GM13976 (cell line): ENCODE data around the gene FAM171A1.

Experiments used
- DNase-seq: peaks from one replicate; pipeline ENCODE4 v3.0.0; 2012; ENCODE audit warnings: low spot score
- in situ Hi-C: fragments of 300-500 bp; cut with MboI; formaldehyde crosslinking; loops from one replicate; pipeline ENCODE4 v1.12.0; 2022; ENCODE audit warnings: low sequenced_read_pairs, mixed read lengths, inconsistent platforms; ENCODE audit not compliant: unreplicated experiment
- TF ChIP-seq, protein P1 (sequence below): IDR thresholded peaks from 2 replicates; pipeline ENCODE4 v1.5.1; 2012; ENCODE audit warnings: borderline replicate concordance, mild to moderate bottlenecking; ENCODE audit not compliant: insufficient read depth; ENCODE audit errors: extremely low read depth, missing control alignments, control extremely low read depth

Gene FAM171A1

DNA sequence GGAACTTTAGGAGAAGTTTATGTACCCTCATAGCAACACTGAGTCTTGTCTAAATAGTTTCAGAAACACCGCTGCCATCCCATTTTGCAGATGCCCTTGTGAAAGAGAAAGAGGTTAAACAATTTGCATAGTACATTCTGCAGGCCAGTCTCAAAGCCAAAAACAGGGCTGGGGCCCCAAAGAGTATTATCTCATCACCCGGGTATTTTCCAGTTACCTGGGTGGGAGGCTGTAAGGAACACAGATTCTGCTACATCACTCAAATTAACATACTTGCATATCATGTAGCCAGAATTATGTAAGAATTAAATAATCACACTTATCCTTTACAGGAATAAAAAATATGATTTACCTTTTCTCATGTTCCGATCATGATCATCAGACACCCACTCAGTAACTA lies 3.1 kb upstream of the FAM171A1 start:
- in situ Hi-C loops: no loop called here
- DNase-seq: peak; percentile 54
- TF ChIP-seq, protein P1, sequence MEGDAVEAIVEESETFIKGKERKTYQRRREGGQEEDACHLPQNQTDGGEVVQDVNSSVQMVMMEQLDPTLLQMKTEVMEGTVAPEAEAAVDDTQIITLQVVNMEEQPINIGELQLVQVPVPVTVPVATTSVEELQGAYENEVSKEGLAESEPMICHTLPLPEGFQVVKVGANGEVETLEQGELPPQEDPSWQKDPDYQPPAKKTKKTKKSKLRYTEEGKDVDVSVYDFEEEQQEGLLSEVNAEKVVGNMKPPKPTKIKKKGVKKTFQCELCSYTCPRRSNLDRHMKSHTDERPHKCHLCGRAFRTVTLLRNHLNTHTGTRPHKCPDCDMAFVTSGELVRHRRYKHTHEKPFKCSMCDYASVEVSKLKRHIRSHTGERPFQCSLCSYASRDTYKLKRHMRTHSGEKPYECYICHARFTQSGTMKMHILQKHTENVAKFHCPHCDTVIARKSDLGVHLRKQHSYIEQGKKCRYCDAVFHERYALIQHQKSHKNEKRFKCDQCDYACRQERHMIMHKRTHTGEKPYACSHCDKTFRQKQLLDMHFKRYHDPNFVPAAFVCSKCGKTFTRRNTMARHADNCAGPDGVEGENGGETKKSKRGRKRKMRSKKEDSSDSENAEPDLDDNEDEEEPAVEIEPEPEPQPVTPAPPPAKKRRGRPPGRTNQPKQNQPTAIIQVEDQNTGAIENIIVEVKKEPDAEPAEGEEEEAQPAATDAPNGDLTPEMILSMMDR: no peak

DNA sequence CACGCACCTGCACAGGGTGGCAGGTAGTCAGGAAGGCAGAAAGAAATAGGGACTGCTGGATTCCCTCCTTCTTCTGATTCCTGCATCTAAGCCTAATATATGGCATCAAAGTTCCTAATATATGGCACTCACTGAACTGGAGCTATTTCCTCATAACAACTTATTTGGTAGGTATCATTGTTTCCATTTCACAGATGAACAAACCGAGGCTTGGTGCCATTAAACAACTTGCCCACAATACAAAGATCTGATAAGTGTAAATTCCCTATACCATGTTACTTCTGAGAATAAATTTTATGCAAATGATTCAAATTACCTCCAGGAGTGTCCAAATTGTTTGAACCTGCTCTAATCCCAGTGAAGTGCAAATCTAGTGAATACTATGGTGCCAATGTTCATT lies 2.1 kb upstream of the FAM171A1 start:
- in situ Hi-C loops: no loop called here
- TF ChIP-seq, protein P1: no peak
- no peak for DNase-seq

DNA sequence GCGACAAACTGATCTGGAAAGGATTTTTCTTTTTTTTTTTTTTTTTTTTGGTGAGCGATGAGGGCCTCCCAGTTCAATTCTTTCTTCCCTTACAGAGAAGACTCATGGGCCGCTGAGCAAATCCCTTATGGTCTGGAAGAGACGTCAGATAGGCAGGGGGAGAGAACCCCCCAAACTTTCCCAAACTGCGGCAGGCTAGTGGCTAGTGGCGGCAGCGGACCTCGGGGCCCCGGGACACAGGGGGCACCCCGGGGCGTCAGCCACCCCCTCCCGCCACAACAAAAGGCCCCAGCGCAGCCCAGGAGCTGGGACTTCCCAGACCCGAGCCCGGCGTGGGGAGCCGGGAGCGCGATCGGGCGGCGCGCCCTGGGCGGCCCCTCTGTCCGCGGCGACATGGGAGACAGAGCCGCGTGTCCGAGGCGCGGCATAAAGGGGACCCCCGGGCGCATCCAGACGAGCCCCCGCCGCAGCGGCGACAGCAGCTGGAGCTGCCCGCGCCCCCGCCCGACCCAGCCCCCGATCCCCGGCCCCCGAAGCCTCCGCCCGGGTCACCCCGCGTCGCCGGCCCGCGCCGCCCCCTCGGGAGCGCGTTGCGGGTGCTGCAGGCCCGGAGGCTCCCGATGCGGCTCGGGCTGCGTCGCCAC lies 755 bp downstream of the FAM171A1 start:
- in situ Hi-C loops: no loop called here
- DNase-seq: peak; percentile 66
- TF ChIP-seq, protein P1: no peak

DNA sequence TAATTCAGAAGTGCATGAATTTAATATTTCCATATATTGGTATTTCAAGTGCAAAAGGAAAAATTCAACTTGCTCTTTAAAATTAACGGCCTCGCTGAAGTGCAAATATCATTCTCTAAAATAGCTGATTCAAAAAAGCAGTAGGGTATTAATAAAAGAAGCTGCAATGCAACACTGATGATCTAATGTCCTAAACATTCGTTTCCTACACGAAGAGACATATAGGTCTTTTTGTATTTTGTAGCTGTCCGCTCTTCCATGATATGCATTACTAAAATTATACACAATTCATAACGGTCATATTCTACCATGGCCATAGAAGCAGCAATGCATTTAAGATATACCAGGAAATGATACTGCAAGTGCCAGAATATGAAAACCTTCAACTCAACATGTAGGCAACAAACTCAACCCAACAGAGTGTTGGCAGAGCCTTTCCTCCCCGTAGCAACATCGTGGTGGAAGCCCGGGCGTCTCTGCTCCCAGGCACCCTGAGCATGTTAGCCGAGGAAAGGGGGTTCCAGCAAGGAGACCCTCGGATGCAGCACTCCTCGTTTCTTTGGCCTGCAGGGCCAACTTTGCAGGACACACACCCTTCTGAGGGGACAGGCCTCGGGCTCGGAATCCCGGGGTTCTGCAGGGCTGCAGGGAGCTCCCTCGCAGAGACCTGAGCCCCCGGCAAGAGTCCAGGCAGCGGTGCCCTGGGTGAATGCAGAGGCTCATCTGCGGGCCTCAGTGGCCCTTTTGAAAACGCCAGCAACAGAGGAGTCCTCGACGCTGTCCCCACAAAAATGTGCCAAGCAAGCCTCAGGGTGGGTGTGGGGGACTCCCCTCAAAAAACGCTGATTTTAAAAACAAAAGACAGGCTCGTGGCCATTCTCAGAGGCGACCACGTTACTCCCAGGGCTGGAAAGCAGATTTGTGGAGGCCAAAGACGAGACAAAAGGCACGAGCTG lies 1.6 kb downstream of the FAM171A1 start:
- in situ Hi-C loops: no loop called here
- TF ChIP-seq, protein P1: no peak
- peak; percentile 23 for DNase-seq

DNA sequence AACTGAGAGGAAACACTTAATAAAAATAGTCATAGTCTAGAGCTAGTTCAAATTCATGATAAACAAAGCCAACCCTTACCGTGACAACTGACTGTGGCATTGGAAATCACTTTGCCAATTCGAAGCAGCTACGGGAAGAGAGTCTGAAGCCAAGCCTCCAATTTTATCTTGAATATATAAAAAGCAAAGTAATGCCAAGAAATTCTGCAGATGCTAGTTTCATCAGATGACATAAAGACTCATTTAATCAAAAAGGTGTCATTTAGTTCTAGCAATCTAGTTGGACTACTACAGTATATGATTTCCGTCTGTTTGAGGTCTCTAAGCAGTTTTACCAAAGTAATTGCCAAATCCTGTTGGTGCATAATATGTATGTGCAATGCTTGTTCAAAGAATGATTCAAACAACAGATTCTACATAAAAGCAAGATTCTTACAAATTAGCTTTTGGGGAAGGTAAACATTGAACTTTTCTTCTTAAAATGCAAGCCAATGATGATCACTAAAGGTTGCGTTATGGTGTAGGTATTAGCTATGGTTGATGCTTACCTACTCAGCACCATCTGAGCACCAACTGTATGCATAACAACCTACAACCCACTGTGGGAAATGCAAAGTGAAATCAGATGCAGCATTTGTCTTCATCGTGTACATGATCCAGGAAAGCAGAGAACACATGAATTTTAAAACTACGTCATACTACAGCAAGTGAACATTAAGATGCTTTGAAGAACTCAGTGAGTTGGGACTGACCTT lies 2.8 kb downstream of the FAM171A1 start:
- DNase-seq: no peak
- in situ Hi-C loops: no loop called here
- TF ChIP-seq, protein P1: no peak
